Astrocyte (in vitro differentiated cells and primary cell): ENCODE results near the gene C3orf22.

Source experiments
- CTCF ChIP-seq: IDR thresholded peaks from 2 replicates; pipeline ENCODE4 v1.5.1; 2011; ENCODE audit warnings: low read depth, mild to moderate bottlenecking, inconsistent platforms, low read length, moderate library complexity; ENCODE audit not compliant: insufficient read depth
- EZH2 ChIP-seq: IDR thresholded peaks from 2 replicates; pipeline ENCODE4 v1.6.1; 2012; ENCODE audit warnings: mild to moderate bottlenecking, low read length, inconsistent platforms; ENCODE audit not compliant: insufficient read depth

GRCh38 chr3:126509597-126510307 lies 49.0 kb downstream of the C3orf22 start:
- TF ChIP-seq CTCF (no peak), EZH2 (no peak)
